ENCODE results near the gene FUBP1. TPM values are rescaled to one million over a fixed set of nuclear protein-coding genes. Genes with fewer than 3 reads are reported as not detected.
"Not testable (repeated sequence)": the region's sequence is repeated elsewhere in the genome, so short reads cannot be mapped to it uniquely, and the experiment has no call there.

The FUBP1 gene
- total RNA-seq, 1 donor from 2014 or later: 288 TPM

- no peak for TF ChIP-seq CTCF (IDR thresholded peaks at IDR 0.05; ENCODE audit: unreplicated experiment)
- H3K27ac Mint-ChIP-seq: peak overlapping the region; percentile 9
These were observed 52.1 kb downstream of the FUBP1 start for GRCh38 chr1:77926561-77927357.

GRCh38 chr1:77925956-77926355, 52.9 kb downstream of the FUBP1 start:
- H3K9me3 Mint-ChIP-seq: no peaks in the 10 kb centered on the region
- DNase-seq (ENCODE audit: low spot score in 2 of 2, unreplicated experiment in 2 of 2): no peak

More at GRCh38 chr1:77926561-77927357, 52.1 kb downstream of the FUBP1 start:
- DNase-seq (ENCODE audit: low spot score in 2 of 2, unreplicated experiment in 2 of 2): no peak
- Mint-ChIP-seq H3K27me3 (ENCODE audit: low read depth) (no peaks in the 10 kb centered on the region), H3K9me3 (no peaks in the 10 kb centered on the region), H3K36me3 (peaks cover 3% of the 10 kb centered on the region), H3K4me3 (no peak overlapping the region), H3K4me1 (peaks cover 4% of the 10 kb centered on the region)

GRCh38 chr1:77925518-77925917, 53.4 kb downstream of the FUBP1 start:
- no peak for DNase-seq (ENCODE audit: low spot score in 2 of 2, unreplicated experiment in 2 of 2)
- Mint-ChIP-seq H3K27ac (no peak overlapping the region), H3K4me1 (peaks cover 4% of the 10 kb centered on the region), H3K9me3 (no peaks in the 10 kb centered on the region), H3K27me3 (ENCODE audit: low read depth) (no peaks in the 10 kb centered on the region), H3K4me3 (no peak overlapping the region), H3K36me3 (peaks cover 3% of the 10 kb centered on the region)
- no peak for TF ChIP-seq CTCF (IDR thresholded peaks at IDR 0.05; ENCODE audit: unreplicated experiment)

More at GRCh38 chr1:77925956-77926355, 52.9 kb downstream of the FUBP1 start:
- Mint-ChIP-seq H3K27me3 (ENCODE audit: low read depth) (no peaks in the 10 kb centered on the region), H3K36me3 (peaks cover 3% of the 10 kb centered on the region), H3K4me3 (no peak overlapping the region), H3K4me1 (peaks cover 4% of the 10 kb centered on the region), H3K27ac (no peak overlapping the region)
- no peak for TF ChIP-seq CTCF (IDR thresholded peaks at IDR 0.05; ENCODE audit: unreplicated experiment)

GRCh38 chr1:77918918-77919317, 60.0 kb downstream of the FUBP1 start:
- not testable (repeated sequence) for H3K27me3 Mint-ChIP-seq (ENCODE audit: low read depth); H3K27ac Mint-ChIP-seq; DNase-seq (ENCODE audit: low spot score in 2 of 2, unreplicated experiment in 2 of 2); H3K9me3 Mint-ChIP-seq; H3K4me1 Mint-ChIP-seq; H3K4me3 Mint-ChIP-seq; H3K36me3 Mint-ChIP-seq

- no peak for TF ChIP-seq CTCF (IDR thresholded peaks at IDR 0.05; ENCODE audit: unreplicated experiment)
- H3K4me1 Mint-ChIP-seq: peaks cover 1% of the 10 kb centered on the region
- no peak for DNase-seq (ENCODE audit: low spot score in 2 of 2, unreplicated experiment in 2 of 2)
- no peak overlapping the region for H3K27ac Mint-ChIP-seq
- no peaks in the 10 kb centered on the region for H3K27me3 Mint-ChIP-seq (ENCODE audit: low read depth)
- H3K9me3 Mint-ChIP-seq: no peaks in the 10 kb centered on the region
- no peak overlapping the region for H3K4me3 Mint-ChIP-seq
- H3K36me3 Mint-ChIP-seq: no peaks in the 10 kb centered on the region
These were observed 68.8 kb downstream of the FUBP1 start for GRCh38 chr1:77910116-77910515.

- Mint-ChIP-seq H3K4me3 (no peak overlapping the region), H3K36me3 (no peaks in the 10 kb centered on the region), H3K4me1 (peaks cover 1% of the 10 kb centered on the region), H3K27ac (no peak overlapping the region), H3K27me3 (ENCODE audit: low read depth) (no peaks in the 10 kb centered on the region), H3K9me3 (no peaks in the 10 kb centered on the region)
- no peak for DNase-seq (ENCODE audit: low spot score in 2 of 2, unreplicated experiment in 2 of 2)
- TF ChIP-seq CTCF (IDR thresholded peaks at IDR 0.05; ENCODE audit: unreplicated experiment): no peak
These were observed 72.2 kb downstream of the FUBP1 start for GRCh38 chr1:77906624-77907023.
